Hepatocyte (in vitro differentiated cells): Measurements from ENCODE around the gene TMEM8B. TPM values are rescaled to one million over a fixed set of nuclear protein-coding genes. Genes with fewer than 3 reads are reported as not detected.

Experiments used
- DNase-seq: peaks from one replicate; pipeline ENCODE4 v3.0.0-alpha.2; 2016; ENCODE audit warnings: low spot score
- H2AFZ ChIP-seq: fragments of 200-600 bp; sonication (generic); 2 replicates; pipeline ENCODE4 v1.6.0; 2016; ENCODE audit warnings: antibody characterized with exemption, mild to moderate bottlenecking
- H3K27ac ChIP-seq: fragments of 200-600 bp; sonication (generic); 2 replicates; pipeline ENCODE4 v1.5.1; 2016; ENCODE audit warnings: mild to moderate bottlenecking
- H3K27me3 ChIP-seq: fragments of 200-600 bp; sonication (generic); 2 replicates; pipeline ENCODE4 v1.6.1; 2016
- H3K36me3 ChIP-seq: fragments of 200-600 bp; sonication (generic); replicated peaks from 2 replicates; pipeline ENCODE4 v1.5.1; 2016; ENCODE audit warnings: low read depth; ENCODE audit not compliant: insufficient read depth
- H3K4me1 ChIP-seq: fragments of 200-600 bp; sonication (generic); 2 replicates; pipeline ENCODE4 v1.5.1; 2016; ENCODE audit warnings: mild to moderate bottlenecking, moderate library complexity; ENCODE audit not compliant: insufficient read depth
- H3K4me2 ChIP-seq: fragments of 200-600 bp; sonication (generic); 2 replicates; pipeline ENCODE4 v1.6.0; 2016
- H3K4me3 ChIP-seq: fragments of 200-600 bp; sonication (generic); 2 replicates; pipeline ENCODE4 v1.5.1; 2016; ENCODE audit warnings: mild to moderate bottlenecking
- H3K79me2 ChIP-seq: fragments of 200-600 bp; sonication (generic); 2 replicates; pipeline ENCODE4 v1.6.0; 2017; ENCODE audit warnings: mild to moderate bottlenecking
- H3K9me2 ChIP-seq: fragments of 200-600 bp; sonication (generic); replicated peaks from 2 replicates; pipeline ENCODE4 v1.6.0; 2017; ENCODE audit warnings: mild to moderate bottlenecking; ENCODE audit not compliant: insufficient read depth
- H3K9me3 ChIP-seq: fragments of 200-600 bp; sonication (generic); 2 replicates; pipeline ENCODE4 v1.5.1; 2016; ENCODE audit warnings: low read depth, mild to moderate bottlenecking
- H4K20me1 ChIP-seq: fragments of 200-600 bp; sonication (generic); 2 replicates; pipeline ENCODE4 v1.6.0; 2016; ENCODE audit warnings: mild to moderate bottlenecking; ENCODE audit not compliant: insufficient read depth, poor library complexity, severe bottlenecking
- EZH2 ChIP-seq: fragments of 200-600 bp; sonication (generic); IDR thresholded peaks from 2 replicates; pipeline ENCODE4 v1.6.1; 2016; ENCODE audit warnings: antibody characterized with exemption, mild to moderate bottlenecking, borderline replicate concordance
- EZH2phosphoT487 ChIP-seq: fragments of 200-600 bp; sonication (generic); IDR thresholded peaks from one replicate; pipeline ENCODE4 v1.6.1; 2018; ENCODE audit warnings: antibody characterized with exemption, mild to moderate bottlenecking, low read depth, moderate library complexity; ENCODE audit not compliant: unreplicated experiment, severe bottlenecking
- WGBS: methylation state at CpG from one replicate; pipeline ENCODE4 v1.1.6; 2016; ENCODE audit warnings: low lambda C conversion rate; ENCODE audit errors: missing lambda C conversion rate; 5-methylcytosine and 5-hydroxymethylcytosine counted together
- polyA plus RNA-seq: library from polyadenylated mRNA; unstranded; fragments of >200 nt; fragmentation: Nextera tagmentation; extraction: Ambion mirVana; gene quantifications from 2 replicates; pipeline ENCODE4 v1.2.1, GENCODE V29; 2016
- total RNA-seq: library from RNA; depleted of rRNA; stranded (reverse); fragments of >200 nt; gene quantifications from 2 replicates; pipeline ENCODE4 v1.2.3, GENCODE V29; 2014
- TF ChIP-seq, protein P1 (sequence below): fragments of 200-600 bp; sonication (generic); IDR thresholded peaks from 2 replicates; pipeline ENCODE4 v1.5.1; 2016; ENCODE audit warnings: antibody characterized with exemption, mild to moderate bottlenecking; ENCODE audit not compliant: poor library complexity

TMEM8B gene
- total and polyA plus RNA-seq, 2 experiments from 2014 or later, result 12.3 to 13.4 TPM

DNA sequence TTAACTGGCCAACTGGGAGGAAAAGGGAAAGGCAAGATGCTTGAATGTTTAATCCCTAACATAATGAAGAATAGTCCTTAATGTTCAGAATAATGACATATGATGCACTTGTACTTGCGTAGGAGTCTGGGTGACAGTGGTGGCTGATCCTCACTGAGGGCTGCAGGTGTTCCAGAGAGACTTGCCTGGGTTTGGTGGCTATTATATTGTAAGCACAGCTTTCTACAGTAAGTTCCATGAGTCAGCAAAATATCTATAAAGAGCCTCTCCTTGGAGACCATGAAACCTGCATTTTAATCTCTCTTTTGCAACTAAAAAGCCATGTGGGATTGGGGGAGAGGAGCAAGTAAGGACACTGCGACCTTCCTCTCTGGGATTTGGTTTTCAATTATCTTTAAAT lies 39.5 kb upstream of the TMEM8B start:
- TF ChIP-seq EZH2phosphoT487 (no peak), EZH2 (no peak)
- TF ChIP-seq, protein P1, sequence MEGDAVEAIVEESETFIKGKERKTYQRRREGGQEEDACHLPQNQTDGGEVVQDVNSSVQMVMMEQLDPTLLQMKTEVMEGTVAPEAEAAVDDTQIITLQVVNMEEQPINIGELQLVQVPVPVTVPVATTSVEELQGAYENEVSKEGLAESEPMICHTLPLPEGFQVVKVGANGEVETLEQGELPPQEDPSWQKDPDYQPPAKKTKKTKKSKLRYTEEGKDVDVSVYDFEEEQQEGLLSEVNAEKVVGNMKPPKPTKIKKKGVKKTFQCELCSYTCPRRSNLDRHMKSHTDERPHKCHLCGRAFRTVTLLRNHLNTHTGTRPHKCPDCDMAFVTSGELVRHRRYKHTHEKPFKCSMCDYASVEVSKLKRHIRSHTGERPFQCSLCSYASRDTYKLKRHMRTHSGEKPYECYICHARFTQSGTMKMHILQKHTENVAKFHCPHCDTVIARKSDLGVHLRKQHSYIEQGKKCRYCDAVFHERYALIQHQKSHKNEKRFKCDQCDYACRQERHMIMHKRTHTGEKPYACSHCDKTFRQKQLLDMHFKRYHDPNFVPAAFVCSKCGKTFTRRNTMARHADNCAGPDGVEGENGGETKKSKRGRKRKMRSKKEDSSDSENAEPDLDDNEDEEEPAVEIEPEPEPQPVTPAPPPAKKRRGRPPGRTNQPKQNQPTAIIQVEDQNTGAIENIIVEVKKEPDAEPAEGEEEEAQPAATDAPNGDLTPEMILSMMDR, result no peak

DNA sequence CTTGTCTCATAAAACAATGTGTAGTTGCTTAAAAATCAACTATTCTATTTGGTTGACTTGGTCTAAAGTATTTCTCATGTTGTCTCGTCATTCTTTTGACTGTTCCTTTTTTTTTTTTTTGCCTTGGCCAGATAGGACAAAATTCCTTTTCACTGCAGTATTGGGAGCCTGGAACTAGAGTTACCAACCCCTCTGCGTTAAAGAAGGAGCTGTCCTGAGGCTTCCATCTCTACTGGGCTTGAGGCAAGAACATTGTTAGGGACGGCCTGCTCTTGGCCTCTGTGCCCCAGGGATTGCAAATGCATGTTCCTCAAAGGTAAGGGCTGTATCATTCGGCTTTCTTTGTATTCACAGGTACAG lies 39.0 kb upstream of the TMEM8B start:
- TF ChIP-seq EZH2phosphoT487 (no peak), EZH2 (no peak)
- TF ChIP-seq, protein P1, result no peak
- no peak overlapping the region for H2AFZ ChIP-seq
- WGBS, result 42% methylated on average over 4 of the region's 4 CpGs
- no peaks in the 10 kb centered on the region for H3K27me3 ChIP-seq
- H3K4me3 ChIP-seq, result no peak overlapping the region
- no peaks in the 10 kb centered on the region for H3K36me3 ChIP-seq
- H3K9me2 ChIP-seq, result no peaks in the 10 kb centered on the region
- no peak for DNase-seq
- peaks cover 15% of the 10 kb centered on the region for H3K4me1 ChIP-seq
- H3K4me2 ChIP-seq, result no peak overlapping the region
- H3K9me3 ChIP-seq, result no peaks in the 10 kb centered on the region
- H4K20me1 ChIP-seq, result no peaks in the 10 kb centered on the region
- no peaks in the 10 kb centered on the region for H3K79me2 ChIP-seq
- no peak overlapping the region for H3K27ac ChIP-seq

More for the DNA sequence above, 39.5 kb upstream of the TMEM8B start:
- Histone ChIP-seq H3K9me2 (no peaks in the 10 kb centered on the region), H3K36me3 (no peaks in the 10 kb centered on the region), H3K79me2 (no peaks in the 10 kb centered on the region), H3K4me1 (peaks cover 15% of the 10 kb centered on the region), H2AFZ (no peak overlapping the region), H4K20me1 (no peaks in the 10 kb centered on the region), H3K4me3 (no peak overlapping the region), H3K27me3 (no peaks in the 10 kb centered on the region), H3K9me3 (no peaks in the 10 kb centered on the region), H3K4me2 (no peak overlapping the region), H3K27ac (no peak overlapping the region)
- DNase-seq, result no peak
- WGBS, result 100% methylated on average over 2 of the region's 2 CpGs

DNA sequence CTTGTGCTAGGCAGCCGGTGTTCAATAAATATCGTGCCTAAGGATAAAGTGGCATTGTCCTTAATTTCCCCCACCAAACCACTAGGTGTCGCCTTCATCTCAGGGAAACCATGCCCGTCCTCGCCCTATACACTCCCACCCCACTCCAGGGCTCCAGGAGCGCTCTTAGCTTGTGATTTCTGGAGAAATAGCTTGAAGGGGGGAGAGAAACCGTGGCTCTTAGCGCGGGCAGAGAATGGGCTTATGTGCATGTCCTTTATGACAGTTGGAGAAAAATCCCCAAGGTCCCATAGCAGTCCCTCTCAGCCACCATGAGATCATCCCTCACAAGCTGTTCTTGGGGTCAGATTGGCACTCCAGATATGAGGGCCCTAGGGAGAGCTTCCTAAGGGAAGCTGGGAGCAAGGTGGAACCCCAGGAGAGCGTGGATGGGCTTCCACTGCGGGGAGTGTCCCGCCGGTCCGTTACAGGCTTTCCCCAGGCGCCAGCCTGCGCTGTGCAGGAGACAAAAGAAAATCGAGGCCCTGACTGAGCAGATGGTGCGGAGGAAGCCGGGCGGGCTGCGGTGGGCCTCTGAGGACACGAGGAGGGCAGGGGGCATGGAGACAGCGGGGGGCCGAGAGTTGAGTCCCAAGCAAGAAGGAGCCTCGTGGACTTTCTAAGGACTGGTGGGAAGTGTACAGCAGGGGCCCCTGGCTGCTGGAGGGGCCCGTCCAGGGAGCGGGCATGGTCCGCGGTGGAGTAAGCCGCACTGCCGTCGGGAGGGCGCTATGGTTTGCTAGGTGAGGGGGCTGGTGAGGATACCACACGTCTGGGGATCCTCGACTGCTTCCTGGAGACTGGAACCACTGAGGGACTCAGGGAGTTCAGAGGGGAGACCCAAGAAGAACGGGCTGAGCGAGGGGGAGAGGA lies 38.4 kb upstream of the TMEM8B start:
- H4K20me1 ChIP-seq, result no peaks in the 10 kb centered on the region
- no peaks in the 10 kb centered on the region for H3K27me3 ChIP-seq
- peaks cover 15% of the 10 kb centered on the region for H3K4me1 ChIP-seq
- H3K9me3 ChIP-seq, result no peaks in the 10 kb centered on the region
- peak; percentile 90 for DNase-seq
- H3K79me2 ChIP-seq, result no peaks in the 10 kb centered on the region
- 48% methylated on average over 34 of the region's 37 CpGs for WGBS
- no peaks in the 10 kb centered on the region for H3K9me2 ChIP-seq
- no peak overlapping the region for H3K4me3 ChIP-seq
- H3K36me3 ChIP-seq, result no peaks in the 10 kb centered on the region
- H3K4me2 ChIP-seq, result peak overlapping the region; percentile 91
- TF ChIP-seq EZH2, result no peak
- TF ChIP-seq, protein P1, result peak; percentile 89
- peak overlapping the region; percentile 66 for H2AFZ ChIP-seq
- peak overlapping the region; percentile 70 for H3K27ac ChIP-seq
